K562 (cell line): Measurements from ENCODE around the gene PRPF38A. TPM values are rescaled to one million over a fixed set of nuclear protein-coding genes. Genes with fewer than 3 reads are reported as not detected.
A peak's percentile ranks its signal among the peaks of the same experiment; 100 is the strongest.

Experiments used
- BRD9 ChIP-seq: fragments of 450-650 bp; IDR thresholded peaks from 2 replicates; pipeline ENCODE4 v1.6.1; 2018; ENCODE audit warnings: low read depth; ENCODE audit not compliant: partially characterized antibody
- HNRNPL ChIP-seq: fragments of 200-400 bp; formaldehyde crosslinking; IDR thresholded peaks from 2 replicates; pipeline ENCODE4 v1.6.1; 2017; ENCODE audit warnings: low read depth, mild to moderate bottlenecking, low read length
- IRF2 ChIP-seq: sonication (generic); formaldehyde crosslinking; IDR thresholded peaks from 2 replicates; pipeline ENCODE4 v1.8.1; 2022; ENCODE audit warnings: mild to moderate bottlenecking, missing genetic modification reagents
- KLF13 ChIP-seq: fragments of 450-650 bp; IDR thresholded peaks from 2 replicates; pipeline ENCODE4 v1.6.1; 2016; ENCODE audit warnings: missing genetic modification characterization, low read depth, mild to moderate bottlenecking, missing compliant biosample characterization, moderate library complexity, borderline replicate concordance
- MYBL2 ChIP-seq, 2 experiments: fragments of 450-650 bp in 1 of 2; sonication (generic) in 1 of 2; formaldehyde crosslinking in 1 of 2; IDR thresholded peaks; 2 replicates each; pipeline versions ENCODE4 v1.6.1 to v1.8.1; 2017 to 2022; ENCODE audit warnings: borderline replicate concordance in 1 of 2, inconsistent platforms in 1 of 2, low read depth in 1 of 2, mild to moderate bottlenecking in 1 of 2, missing genetic modification reagents in 1 of 2, moderate library complexity in 1 of 2
- PCBP1 ChIP-seq: fragments of 200-400 bp; formaldehyde crosslinking; IDR thresholded peaks from 2 replicates; pipeline ENCODE4 v1.6.1; 2018; ENCODE audit warnings: mild to moderate bottlenecking, low read depth, low read length; ENCODE audit not compliant: poor library complexity, severe bottlenecking
- PCBP2 ChIP-seq: fragments of 200-400 bp; formaldehyde crosslinking; IDR thresholded peaks from 2 replicates; pipeline ENCODE4 v1.6.1; 2018; ENCODE audit warnings: low read length, low read depth, mild to moderate bottlenecking, moderate library complexity; ENCODE audit not compliant: poor library complexity, severe bottlenecking
- SNIP1 ChIP-seq: fragments of 450-650 bp; IDR thresholded peaks from 2 replicates; pipeline ENCODE4 v1.7.1; 2017; ENCODE audit warnings: low read depth, mild to moderate bottlenecking
- SRSF1 ChIP-seq: fragments of 200-400 bp; formaldehyde crosslinking; IDR thresholded peaks from 2 replicates; pipeline ENCODE4 v1.6.1; 2017; ENCODE audit warnings: mild to moderate bottlenecking, low read depth, low read length, moderate library complexity
- STAT5A ChIP-seq: IDR thresholded peaks from 2 replicates; pipeline ENCODE4 v1.6.1; 2012; ENCODE audit warnings: low read length, inconsistent platforms, borderline replicate concordance
- TAF15 ChIP-seq: fragments of 200-400 bp; formaldehyde crosslinking; IDR thresholded peaks from 2 replicates; pipeline ENCODE4 v1.6.1; 2017; ENCODE audit warnings: mild to moderate bottlenecking, low read depth, low read length, moderate library complexity
- TAF9B ChIP-seq: fragments of 450-650 bp; IDR thresholded peaks from 2 replicates; pipeline ENCODE4 v1.6.1; 2018; ENCODE audit warnings: mild to moderate bottlenecking; ENCODE audit not compliant: partially characterized antibody
- ZNF347 ChIP-seq: fragments of 450-650 bp; formaldehyde crosslinking; IDR thresholded peaks from 2 replicates; pipeline ENCODE4 v1.4.0; 2020; ENCODE audit warnings: low read depth, mild to moderate bottlenecking, moderate library complexity
- ZNF41 ChIP-seq: fragments of 250-450 bp; sonication (Bioruptor Pico); conservative IDR thresholded peaks from 2 replicates; pipeline ENCODE4 v1.4.0; 2020; ENCODE audit warnings: mild to moderate bottlenecking
- ZSCAN32 ChIP-seq: fragments of 450-650 bp; formaldehyde crosslinking; IDR thresholded peaks from 2 replicates; pipeline ENCODE4 v1.4.0; 2020; ENCODE audit warnings: mild to moderate bottlenecking, moderate library complexity
- polyA plus RNA-seq, 8 experiments: library from polyadenylated mRNA; depleted of rRNA in 4 of 8; stranded (reverse) in 5 of 8; unstranded in 3 of 8; fragments of >200 nt; fragmentation: Nextera tagmentation in 2 of 8; fragmentation: Illumina TruSeq in 1 of 8; extraction: Ambion mirVana in 2 of 8; extraction: Trizol in 1 of 8; gene quantifications; 2 replicates each; pipeline versions ENCODE4 v1.2.1 to v1.2.3, GENCODE V29; 2011 to 2014; ENCODE audit warnings: inconsistent platforms in 1 of 8, missing spikeins in 1 of 8
- total RNA-seq, 7 experiments: library from RNA; depleted of rRNA in 6 of 7; stranded (reverse); fragments of >200 nt in 6 of 7; fragmentation: Illumina TruSeq in 2 of 7; extraction: Trizol in 2 of 7; gene quantifications; 2 replicates each; pipeline versions ENCODE4 v1.2.1 to v1.2.3, GENCODE V29; 2011 to 2021; ENCODE audit warnings: low replicate concordance in 1 of 7
- TF ChIP-seq, protein P1 (sequence below): sonication (generic); formaldehyde crosslinking; IDR thresholded peaks from 2 replicates; pipeline ENCODE4 v1.5.0; 2020; ENCODE audit warnings: missing genetic modification reagents
- TF ChIP-seq, protein P2 (sequence below): IDR thresholded peaks from 3 replicates; pipeline ENCODE4 v1.6.1; 2011; ENCODE audit warnings: borderline replicate concordance, mild to moderate bottlenecking, moderate library complexity; ENCODE audit not compliant: insufficient read length; ENCODE audit errors: extremely low read depth
- TF ChIP-seq, protein P3 (sequence below), 2 experiments: fragments of 450-650 bp; IDR thresholded peaks; 2 replicates each; pipeline ENCODE4 v1.6.1; 2018; ENCODE audit warnings: mild to moderate bottlenecking in 2 of 2, low read depth in 1 of 2; ENCODE audit not compliant: partially characterized antibody in 2 of 2

The PRPF38A gene
- total and polyA plus RNA-seq, 9 of the 15 experiments (the other 6 are each of a cell fraction or from before 2014, with no cell fraction given): 53.6 to 198 (median 89.2) TPM

DNA sequence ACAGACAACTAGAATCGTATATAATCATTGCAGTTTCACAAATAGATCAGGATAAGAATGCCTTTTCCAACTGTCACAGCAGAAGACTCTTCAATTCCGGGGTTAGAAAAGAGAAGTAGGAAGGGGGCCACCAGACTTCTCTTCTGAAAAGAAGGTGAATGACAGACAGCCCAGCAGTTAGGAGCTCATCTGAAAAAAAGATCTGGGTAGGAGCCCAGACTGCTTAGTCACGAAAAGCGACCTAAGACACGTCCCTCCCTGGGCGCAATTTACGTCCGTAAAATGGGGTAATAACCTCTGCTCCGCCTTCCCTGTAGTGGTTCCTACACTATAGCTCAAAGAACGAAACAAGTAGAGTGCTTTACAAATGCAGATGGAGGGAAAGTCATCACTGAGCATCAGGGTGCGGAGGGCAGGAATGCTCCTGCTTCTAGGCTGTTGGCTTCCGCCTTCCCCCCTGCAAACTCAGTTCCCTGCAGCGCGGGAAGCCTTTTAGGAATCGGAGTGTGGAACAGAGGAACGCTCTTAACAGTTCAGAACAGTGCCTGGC is 761 bp upstream of the PRPF38A start (continued):
- TF ChIP-seq, protein P1, sequence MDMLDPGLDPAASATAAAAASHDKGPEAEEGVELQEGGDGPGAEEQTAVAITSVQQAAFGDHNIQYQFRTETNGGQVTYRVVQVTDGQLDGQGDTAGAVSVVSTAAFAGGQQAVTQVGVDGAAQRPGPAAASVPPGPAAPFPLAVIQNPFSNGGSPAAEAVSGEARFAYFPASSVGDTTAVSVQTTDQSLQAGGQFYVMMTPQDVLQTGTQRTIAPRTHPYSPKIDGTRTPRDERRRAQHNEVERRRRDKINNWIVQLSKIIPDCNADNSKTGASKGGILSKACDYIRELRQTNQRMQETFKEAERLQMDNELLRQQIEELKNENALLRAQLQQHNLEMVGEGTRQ (CRISPR knock-in tag): no peak
- TF ChIP-seq SRSF1 (no peak), MYBL2 (IDR thresholded peaks at IDR 0.05; ENCODE audit: low read depth) (no peak; the same call in 1 of the 2 replicates), MYBL2 (CRISPR knock-in tag; IDR thresholded peaks at IDR 0.05; ENCODE audit: borderline replicate concordance) (no peak), ZNF41 (CRISPR knock-in tag) (no peak), PCBP1 (no peak), ZNF347 (CRISPR knock-in tag) (no peak), BRD9 (no peak), IRF2 (CRISPR knock-in tag) (no peak), STAT5A (no peak), TAF9B (peak; percentile 38), KLF13 (no peak), HNRNPL (no peak), TAF15 (no peak), ZSCAN32 (CRISPR knock-in tag) (no peak), PCBP2 (no peak), SNIP1 (no peak)
- TF ChIP-seq, protein P2, sequence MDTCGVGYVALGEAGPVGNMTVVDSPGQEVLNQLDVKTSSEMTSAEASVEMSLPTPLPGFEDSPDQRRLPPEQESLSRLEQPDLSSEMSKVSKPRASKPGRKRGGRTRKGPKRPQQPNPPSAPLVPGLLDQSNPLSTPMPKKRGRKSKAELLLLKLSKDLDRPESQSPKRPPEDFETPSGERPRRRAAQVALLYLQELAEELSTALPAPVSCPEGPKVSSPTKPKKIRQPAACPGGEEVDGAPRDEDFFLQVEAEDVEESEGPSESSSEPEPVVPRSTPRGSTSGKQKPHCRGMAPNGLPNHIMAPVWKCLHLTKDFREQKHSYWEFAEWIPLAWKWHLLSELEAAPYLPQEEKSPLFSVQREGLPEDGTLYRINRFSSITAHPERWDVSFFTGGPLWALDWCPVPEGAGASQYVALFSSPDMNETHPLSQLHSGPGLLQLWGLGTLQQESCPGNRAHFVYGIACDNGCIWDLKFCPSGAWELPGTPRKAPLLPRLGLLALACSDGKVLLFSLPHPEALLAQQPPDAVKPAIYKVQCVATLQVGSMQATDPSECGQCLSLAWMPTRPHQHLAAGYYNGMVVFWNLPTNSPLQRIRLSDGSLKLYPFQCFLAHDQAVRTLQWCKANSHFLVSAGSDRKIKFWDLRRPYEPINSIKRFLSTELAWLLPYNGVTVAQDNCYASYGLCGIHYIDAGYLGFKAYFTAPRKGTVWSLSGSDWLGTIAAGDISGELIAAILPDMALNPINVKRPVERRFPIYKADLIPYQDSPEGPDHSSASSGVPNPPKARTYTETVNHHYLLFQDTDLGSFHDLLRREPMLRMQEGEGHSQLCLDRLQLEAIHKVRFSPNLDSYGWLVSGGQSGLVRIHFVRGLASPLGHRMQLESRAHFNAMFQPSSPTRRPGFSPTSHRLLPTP: no peak
- TF ChIP-seq, protein P3, sequence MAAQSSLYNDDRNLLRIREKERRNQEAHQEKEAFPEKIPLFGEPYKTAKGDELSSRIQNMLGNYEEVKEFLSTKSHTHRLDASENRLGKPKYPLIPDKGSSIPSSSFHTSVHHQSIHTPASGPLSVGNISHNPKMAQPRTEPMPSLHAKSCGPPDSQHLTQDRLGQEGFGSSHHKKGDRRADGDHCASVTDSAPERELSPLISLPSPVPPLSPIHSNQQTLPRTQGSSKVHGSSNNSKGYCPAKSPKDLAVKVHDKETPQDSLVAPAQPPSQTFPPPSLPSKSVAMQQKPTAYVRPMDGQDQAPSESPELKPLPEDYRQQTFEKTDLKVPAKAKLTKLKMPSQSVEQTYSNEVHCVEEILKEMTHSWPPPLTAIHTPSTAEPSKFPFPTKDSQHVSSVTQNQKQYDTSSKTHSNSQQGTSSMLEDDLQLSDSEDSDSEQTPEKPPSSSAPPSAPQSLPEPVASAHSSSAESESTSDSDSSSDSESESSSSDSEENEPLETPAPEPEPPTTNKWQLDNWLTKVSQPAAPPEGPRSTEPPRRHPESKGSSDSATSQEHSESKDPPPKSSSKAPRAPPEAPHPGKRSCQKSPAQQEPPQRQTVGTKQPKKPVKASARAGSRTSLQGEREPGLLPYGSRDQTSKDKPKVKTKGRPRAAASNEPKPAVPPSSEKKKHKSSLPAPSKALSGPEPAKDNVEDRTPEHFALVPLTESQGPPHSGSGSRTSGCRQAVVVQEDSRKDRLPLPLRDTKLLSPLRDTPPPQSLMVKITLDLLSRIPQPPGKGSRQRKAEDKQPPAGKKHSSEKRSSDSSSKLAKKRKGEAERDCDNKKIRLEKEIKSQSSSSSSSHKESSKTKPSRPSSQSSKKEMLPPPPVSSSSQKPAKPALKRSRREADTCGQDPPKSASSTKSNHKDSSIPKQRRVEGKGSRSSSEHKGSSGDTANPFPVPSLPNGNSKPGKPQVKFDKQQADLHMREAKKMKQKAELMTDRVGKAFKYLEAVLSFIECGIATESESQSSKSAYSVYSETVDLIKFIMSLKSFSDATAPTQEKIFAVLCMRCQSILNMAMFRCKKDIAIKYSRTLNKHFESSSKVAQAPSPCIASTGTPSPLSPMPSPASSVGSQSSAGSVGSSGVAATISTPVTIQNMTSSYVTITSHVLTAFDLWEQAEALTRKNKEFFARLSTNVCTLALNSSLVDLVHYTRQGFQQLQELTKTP (IDR thresholded peaks at IDR 0.05; ENCODE audit: low read depth in 1 of 2, partially characterized antibody in 2 of 2): peak; percentile 28 to 51
